ENCODE measurements around the gene CALR3. TPM values are rescaled to one million over a fixed set of nuclear protein-coding genes. Genes with fewer than 3 reads are reported as not detected.
"Not testable (repeated sequence)": the region's sequence is repeated elsewhere in the genome, so short reads cannot be mapped to it uniquely, and the experiment has no call there.

CALR3 gene
- total RNA-seq, 1 donor from 2014 or later: not detected

DNA sequence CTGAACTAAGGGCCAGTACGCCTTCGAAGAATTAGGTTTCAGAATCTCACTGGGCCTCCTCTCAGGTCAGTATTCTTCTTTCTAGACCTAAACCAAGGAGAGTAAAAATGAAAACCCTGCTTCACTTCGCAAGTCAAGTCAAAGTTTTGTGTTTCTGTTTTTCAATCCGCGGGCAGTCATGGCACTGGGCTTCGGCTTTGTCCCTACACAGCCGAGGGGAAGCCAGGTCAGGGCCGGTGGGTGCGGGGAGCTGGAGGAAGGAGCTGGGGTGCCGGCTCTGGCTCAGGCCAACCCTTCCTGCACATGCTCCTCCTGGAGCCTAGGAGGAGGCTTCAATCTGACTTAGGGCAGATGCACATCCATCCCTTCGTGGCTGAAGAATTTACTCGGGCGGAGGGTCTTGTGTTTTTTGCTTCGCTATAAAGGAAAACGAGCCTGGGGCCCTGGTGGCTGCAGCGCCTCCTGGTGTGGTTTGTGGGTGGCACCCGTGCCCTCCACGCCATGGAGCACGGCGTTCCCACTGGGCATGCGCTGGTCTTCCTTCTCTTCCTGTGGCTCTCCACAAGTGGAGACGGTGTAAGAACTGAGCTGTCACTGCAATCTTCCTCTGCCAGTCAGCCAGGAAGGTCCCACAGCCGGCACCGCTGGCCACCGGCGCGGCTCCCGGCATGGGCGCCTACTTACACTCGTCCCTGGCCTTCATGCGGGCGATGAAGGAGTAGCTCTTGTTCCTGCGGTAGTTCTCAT lies 22.7 kb upstream of the CALR3 start:
- no peak overlapping the region for H3K27ac Mint-ChIP-seq
- no peaks in the 10 kb centered on the region for H3K27me3 Mint-ChIP-seq
- H3K4me3 Mint-ChIP-seq: no peak overlapping the region
- peaks cover 48% of the 10 kb centered on the region for H3K36me3 Mint-ChIP-seq (ENCODE audit: low read depth)
- H3K9me3 Mint-ChIP-seq: no peaks in the 10 kb centered on the region
- no peak for DNase-seq
- H3K4me1 Mint-ChIP-seq: no peaks in the 10 kb centered on the region
- intact Hi-C loops (cut with micrococcal nuclease): no loop called here

DNA sequence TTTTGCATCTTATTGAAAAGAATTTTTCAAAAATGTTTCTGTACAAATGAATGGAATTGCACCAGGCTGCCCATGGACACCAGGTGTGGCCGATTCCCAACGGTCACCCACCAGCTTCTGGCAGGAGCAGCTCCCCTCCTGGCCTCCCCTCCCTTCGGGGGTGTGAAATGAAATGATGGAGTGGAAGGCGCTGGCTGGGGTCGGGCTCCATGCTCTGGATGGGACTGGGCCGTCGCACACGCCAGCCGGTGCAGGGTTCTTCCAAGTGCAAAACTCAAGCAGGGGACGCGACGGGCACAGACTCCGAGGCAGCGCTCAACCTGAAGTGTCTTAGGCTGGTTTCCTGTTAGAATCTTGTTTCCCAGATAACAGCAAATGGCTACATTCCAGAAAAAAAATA lies 22.1 kb upstream of the CALR3 start:
- intact Hi-C loops (cut with micrococcal nuclease): no loop called here
- H3K4me3 Mint-ChIP-seq: no peak overlapping the region
- no peaks in the 10 kb centered on the region for H3K4me1 Mint-ChIP-seq
- H3K36me3 Mint-ChIP-seq (ENCODE audit: low read depth): peaks cover 44% of the 10 kb centered on the region
- no peaks in the 10 kb centered on the region for H3K9me3 Mint-ChIP-seq
- DNase-seq: no peak
- H3K27me3 Mint-ChIP-seq: no peaks in the 10 kb centered on the region
- no peak overlapping the region for H3K27ac Mint-ChIP-seq

DNA sequence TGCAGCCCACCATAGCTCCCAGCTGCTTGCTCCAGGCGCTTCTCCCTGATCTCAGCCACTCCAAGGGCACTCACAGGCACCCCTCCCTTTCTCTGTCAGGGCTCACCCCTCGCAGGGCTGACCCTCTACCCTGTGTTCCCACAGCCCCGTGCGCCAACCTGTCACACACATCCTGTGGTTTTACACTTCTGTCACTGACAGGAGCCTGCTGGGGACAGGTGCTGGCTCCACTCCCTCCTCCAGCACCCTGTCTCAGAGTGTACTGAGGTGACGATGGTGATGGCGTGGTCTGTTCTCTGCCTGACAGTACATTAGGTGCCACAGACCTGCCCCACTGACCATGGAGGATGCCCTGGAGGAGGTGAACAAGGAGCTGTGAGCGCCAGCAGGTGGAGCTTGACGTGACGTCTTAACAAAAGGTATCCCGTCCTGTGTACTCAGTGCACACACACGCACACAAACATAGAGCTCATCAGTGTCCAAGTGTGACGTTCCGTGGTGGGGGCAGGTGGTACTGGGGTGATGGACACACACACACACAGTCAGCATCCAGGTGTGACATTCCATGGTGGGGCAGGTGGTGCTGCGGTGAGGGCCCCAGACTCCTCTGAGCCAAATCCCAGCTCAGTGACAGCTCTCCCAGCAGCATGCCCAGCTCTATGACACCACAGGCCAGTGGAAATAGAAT lies 21.1 kb upstream of the CALR3 start:
- no peak for DNase-seq
- H3K36me3 Mint-ChIP-seq (ENCODE audit: low read depth): peaks cover 38% of the 10 kb centered on the region
- intact Hi-C loops (cut with micrococcal nuclease): no loop called here
- no peak overlapping the region for H3K27ac Mint-ChIP-seq
- H3K4me1 Mint-ChIP-seq: peaks cover 2% of the 10 kb centered on the region
- no peaks in the 10 kb centered on the region for H3K27me3 Mint-ChIP-seq
- H3K9me3 Mint-ChIP-seq: no peaks in the 10 kb centered on the region
- H3K4me3 Mint-ChIP-seq: no peak overlapping the region

DNA sequence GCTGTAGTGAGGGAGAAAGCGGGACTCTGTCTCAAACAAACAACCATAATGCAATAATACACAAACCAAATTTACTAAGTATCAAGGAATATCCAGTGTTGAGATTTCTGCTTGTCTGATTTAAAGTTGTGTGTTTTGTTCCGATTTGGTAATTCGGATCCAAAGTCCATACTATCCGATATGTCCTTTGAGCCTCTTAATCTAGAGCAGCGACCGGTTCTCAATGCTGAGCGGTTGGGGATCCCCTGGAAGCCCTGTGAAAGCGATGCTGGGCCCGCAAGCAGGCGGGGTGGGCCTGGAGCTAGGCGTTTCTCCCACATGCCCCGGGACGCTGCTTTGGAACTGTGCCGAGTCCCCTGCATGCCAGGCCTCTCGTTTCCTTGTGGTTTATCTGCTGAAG lies 20.4 kb upstream of the CALR3 start:
- intact Hi-C loops (cut with micrococcal nuclease): no loop called here
- Mint-ChIP-seq H3K27me3 (no peaks in the 10 kb centered on the region), H3K27ac (no peak overlapping the region), H3K36me3 (ENCODE audit: low read depth) (peaks cover 38% of the 10 kb centered on the region), H3K4me3 (no peak overlapping the region), H3K4me1 (peaks cover 2% of the 10 kb centered on the region), H3K9me3 (no peaks in the 10 kb centered on the region)
- DNase-seq: no peak

DNA sequence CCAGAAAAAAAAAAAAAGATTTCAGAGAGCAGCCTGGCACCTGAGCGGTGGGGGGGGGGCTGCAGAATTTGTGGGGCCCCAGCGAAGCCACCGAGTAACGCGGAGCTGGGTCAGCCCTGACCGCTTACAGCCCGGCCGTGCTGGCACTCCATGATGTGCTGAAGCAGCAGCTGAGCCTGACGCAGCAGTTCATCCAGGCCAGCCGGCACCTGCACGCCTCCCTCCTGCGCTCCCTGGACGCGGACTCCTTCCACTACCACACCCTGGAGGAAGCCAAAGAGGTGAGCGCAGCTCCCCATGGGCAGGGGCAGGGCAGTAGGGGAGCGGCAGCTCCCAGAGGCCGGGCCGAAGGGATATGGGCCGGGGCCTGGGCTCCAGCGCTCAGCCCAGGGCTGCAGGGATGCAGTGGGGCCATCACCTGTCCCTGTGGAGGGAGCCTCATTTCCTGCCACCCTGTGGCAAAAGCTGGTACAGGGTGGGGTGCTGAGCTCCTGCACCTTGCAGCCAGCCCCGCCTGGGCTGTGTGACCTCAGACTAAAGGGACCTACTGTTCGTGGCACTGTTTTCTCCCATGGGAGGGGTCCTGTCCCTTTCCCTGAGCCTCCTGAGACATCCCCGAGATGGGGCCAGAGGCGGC lies 18.5 kb upstream of the CALR3 start:
- Mint-ChIP-seq H3K4me3 (no peak overlapping the region), H3K9me3 (no peaks in the 10 kb centered on the region), H3K27me3 (no peaks in the 10 kb centered on the region), H3K4me1 (peaks cover 2% of the 10 kb centered on the region), H3K27ac (no peak overlapping the region), H3K36me3 (ENCODE audit: low read depth) (peaks cover 26% of the 10 kb centered on the region)
- intact Hi-C loops (cut with micrococcal nuclease): no loop called here
- DNase-seq: no peak

DNA sequence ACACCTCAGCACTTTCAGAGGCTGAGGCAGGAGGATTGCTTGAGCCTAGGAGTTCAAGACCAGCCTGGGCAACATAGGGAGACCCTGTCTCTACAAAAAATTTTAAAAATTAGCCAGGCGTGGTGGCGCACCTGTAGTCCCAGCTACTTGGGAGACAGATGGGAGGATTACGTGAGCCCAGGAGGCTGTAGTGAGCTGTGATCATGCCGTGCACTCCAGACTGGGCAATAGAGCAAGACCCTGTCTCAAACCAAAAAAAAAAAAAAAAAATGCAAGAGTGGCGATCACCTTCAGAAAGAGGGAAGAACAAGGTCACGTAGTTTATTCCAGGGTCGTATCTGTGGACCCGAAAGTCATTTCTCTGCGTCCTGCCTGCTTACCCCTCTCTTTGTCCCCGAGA lies 16.6 kb upstream of the CALR3 start:
- intact Hi-C loops (cut with micrococcal nuclease); H3K4me1 Mint-ChIP-seq; H3K4me3 Mint-ChIP-seq; H3K27ac Mint-ChIP-seq; H3K27me3 Mint-ChIP-seq; H3K9me3 Mint-ChIP-seq; DNase-seq; H3K36me3 Mint-ChIP-seq (ENCODE audit: low read depth): not testable (repeated sequence)

DNA sequence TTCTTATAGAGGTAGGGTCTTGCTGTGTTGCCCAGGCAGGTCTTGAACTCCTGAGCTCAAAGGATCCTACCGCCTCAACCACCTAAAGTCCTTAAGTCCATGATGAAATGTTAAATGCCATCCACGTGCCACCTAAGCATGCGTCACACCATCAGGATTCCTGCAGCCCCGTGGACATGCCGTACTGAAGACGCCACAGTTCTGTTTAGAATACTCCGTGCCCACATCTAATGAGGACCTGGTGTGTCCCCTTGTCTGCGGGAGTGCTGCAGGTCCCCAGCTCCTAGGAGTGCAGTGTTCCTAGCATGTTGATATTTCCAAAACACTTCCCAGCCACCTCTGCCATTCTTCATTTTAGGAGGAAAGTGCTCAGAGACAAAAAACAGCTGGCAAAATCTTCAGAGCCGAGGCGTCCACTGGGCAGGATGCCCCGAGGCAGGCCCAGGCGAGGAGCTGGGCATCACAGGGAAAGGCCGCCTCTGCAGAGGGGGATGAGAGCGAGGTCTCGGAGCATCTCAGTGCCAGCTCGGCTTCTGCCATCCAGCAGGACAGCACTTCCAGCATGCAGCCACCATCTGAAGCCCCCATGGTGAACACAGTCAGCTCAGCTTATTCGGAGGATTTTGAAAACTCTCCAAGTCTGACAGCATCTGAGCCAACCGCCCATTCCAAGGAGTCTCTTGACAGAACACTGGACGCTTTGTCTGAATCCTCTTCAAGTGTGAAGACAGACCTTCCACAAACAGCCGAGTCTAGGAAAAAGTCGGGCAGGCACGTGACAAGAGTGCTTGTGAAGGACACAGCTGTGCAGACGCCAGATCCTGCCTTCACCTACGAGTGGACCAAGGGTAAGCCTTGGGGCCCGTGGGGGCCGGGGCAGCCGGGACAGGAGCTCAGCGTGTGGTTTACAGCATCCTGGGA lies 13.4 kb upstream of the CALR3 start:
- Mint-ChIP-seq H3K4me1 (peaks cover 2% of the 10 kb centered on the region), H3K27me3 (no peaks in the 10 kb centered on the region), H3K36me3 (ENCODE audit: low read depth) (peaks cover 3% of the 10 kb centered on the region), H3K27ac (no peak overlapping the region), H3K4me3 (no peak overlapping the region), H3K9me3 (no peaks in the 10 kb centered on the region)
- intact Hi-C loops (cut with micrococcal nuclease): no loop called here
- no peak for DNase-seq

DNA sequence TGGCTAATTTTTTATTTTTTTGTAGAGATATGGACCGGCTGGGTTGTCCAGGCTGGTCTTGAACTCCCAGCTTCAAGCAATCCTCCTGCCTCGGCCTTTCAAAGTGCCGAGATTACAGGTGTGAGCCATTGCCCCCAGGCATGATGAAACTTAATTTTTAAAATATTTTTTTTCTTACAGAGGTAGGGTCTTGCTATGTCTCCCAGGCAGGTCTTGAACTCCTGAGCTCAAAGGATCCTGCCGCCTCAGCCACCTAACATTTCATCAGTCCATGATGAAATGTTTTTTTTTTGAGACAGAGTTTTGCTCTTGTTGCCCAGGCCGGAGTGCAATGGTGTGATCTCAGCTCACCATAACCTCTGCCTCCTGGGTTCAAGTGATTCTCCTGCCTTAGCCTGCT lies 12.6 kb upstream of the CALR3 start:
- Mint-ChIP-seq H3K36me3 (ENCODE audit: low read depth) (peaks cover 3% of the 10 kb centered on the region), H3K27ac (no peak overlapping the region), H3K4me3 (no peak overlapping the region), H3K9me3 (no peaks in the 10 kb centered on the region), H3K4me1 (peaks cover 2% of the 10 kb centered on the region), H3K27me3 (no peaks in the 10 kb centered on the region)
- no peak for DNase-seq
- intact Hi-C loops (cut with micrococcal nuclease): no loop called here

DNA sequence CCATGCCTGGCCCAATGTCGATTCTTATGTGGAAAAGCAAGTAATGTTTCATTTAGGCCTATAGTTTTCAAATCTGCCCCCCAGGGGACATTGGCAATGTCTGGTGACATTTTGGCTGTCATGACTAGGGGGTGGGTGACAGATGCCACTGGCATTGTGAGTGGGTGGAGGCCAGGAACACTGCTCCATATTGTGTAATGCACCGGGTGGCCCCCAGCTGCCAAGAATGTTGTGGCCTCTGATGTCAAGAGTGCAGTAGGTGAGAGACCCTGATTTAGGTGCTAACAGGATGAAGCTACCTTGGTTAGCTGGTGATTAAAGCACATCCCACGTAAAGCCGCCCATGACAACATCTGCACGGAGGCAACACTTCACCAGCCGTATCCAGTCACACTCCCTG lies 11.0 kb upstream of the CALR3 start:
- intact Hi-C loops (cut with micrococcal nuclease): no loop called here
- Mint-ChIP-seq H3K27me3 (no peaks in the 10 kb centered on the region), H3K4me1 (no peaks in the 10 kb centered on the region), H3K4me3 (no peak overlapping the region), H3K36me3 (ENCODE audit: low read depth) (peaks cover 1% of the 10 kb centered on the region), H3K9me3 (no peaks in the 10 kb centered on the region), H3K27ac (no peak overlapping the region)
- no peak for DNase-seq

DNA sequence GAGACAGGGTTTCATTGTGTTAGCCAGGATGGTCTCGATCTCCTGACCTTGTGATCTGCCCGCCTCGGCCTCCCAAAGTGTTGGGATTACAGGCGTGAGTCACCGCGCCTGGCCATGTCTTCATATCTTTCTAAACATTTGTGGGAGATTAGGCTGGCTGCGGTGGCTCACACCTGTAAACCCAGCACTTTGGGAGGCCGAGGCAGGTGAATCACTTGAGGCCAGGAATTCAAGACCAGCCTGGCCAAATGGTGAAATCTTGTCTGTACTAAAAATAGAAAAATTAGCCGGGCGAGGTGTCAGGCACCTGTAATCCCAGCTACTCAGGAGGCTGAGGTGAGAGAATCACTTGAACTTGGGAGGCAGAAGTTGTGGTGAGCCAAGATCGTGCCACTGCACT lies 10.2 kb upstream of the CALR3 start:
- H3K27me3 Mint-ChIP-seq; H3K27ac Mint-ChIP-seq; DNase-seq; H3K9me3 Mint-ChIP-seq; H3K36me3 Mint-ChIP-seq (ENCODE audit: low read depth); H3K4me1 Mint-ChIP-seq; H3K4me3 Mint-ChIP-seq; intact Hi-C loops (cut with micrococcal nuclease): not testable (repeated sequence)

DNA sequence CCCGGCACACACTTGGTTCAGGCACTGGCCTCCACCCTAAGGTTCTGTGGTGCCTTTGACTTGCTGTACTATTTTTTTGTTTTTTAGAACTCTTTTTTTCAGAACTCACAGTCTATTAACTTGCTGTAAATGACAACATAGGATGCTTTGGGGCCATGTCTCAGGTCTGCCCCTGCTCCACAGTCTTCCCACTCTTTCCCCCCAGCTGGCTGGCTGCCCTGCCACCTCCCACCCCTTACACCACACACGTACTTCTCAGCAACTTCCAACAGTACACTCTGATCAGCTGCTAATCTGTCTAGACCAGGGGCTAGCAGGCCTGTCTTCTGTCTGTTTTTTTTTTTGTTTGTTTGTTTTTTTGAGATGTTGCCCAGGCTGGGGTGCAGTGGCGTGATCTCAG lies 8.3 kb upstream of the CALR3 start:
- intact Hi-C loops (cut with micrococcal nuclease): no loop called here
- no peaks in the 10 kb centered on the region for H3K9me3 Mint-ChIP-seq
- H3K27ac Mint-ChIP-seq: no peak overlapping the region
- no peaks in the 10 kb centered on the region for H3K4me1 Mint-ChIP-seq
- H3K4me3 Mint-ChIP-seq: no peak overlapping the region
- DNase-seq: no peak
- no peaks in the 10 kb centered on the region for H3K27me3 Mint-ChIP-seq
- H3K36me3 Mint-ChIP-seq (ENCODE audit: low read depth): peaks cover 2% of the 10 kb centered on the region

DNA sequence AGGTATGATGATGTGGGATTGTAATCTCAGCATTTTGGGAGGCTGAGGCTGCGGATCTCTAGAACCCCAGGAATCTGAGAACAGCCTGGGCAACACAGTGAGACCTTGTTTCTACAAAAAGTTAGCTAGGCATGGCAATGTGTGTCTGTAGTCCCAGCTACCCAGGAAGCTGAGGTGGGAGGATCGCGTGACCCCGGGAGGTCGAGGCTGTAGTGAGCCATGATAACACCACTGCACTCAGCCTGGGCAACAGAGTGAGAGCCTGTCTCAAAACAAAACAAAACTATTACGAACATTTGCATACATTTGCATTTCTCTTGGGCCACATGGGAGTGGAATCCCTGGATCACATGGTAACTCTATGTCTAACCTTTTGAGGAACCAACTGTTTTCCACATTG lies 1.9 kb upstream of the CALR3 start:
- intact Hi-C loops (cut with micrococcal nuclease): loop anchor here (2.0 kb wide), 1 partner anchor 123 kb away; no protein-coding TSS in a partner anchor
- Mint-ChIP-seq H3K4me1 (peaks cover 14% of the 10 kb centered on the region), H3K36me3 (ENCODE audit: low read depth) (peaks cover 2% of the 10 kb centered on the region), H3K27ac (no peak overlapping the region), H3K27me3 (no peaks in the 10 kb centered on the region), H3K4me3 (peak overlapping the region; percentile 96), H3K9me3 (no peaks in the 10 kb centered on the region)
- DNase-seq: no peak

DNA sequence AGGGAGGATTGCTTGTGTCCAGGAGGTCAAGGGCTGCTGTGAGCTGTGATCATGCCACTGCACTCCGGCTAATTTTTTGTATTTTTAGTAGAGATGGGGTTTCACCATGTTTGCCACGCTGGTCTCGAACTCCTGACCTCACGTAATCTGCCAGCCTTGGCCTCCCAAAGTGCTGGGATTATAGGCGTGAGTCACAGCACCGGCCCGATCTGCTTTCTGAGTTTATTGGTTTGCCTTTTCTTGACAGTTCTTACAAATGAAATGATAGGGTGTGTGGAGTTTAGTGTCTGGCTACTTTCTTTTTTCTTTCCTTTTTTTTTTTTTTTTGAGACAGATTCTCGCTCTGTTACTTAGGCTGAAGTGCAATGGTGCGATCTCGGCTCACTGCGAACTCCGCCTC lies 1.1 kb upstream of the CALR3 start:
- Mint-ChIP-seq H3K27ac (no peak overlapping the region), H3K9me3 (no peaks in the 10 kb centered on the region), H3K4me3 (peak overlapping the region; percentile 96), H3K36me3 (ENCODE audit: low read depth) (peaks cover 2% of the 10 kb centered on the region), H3K4me1 (peaks cover 14% of the 10 kb centered on the region), H3K27me3 (no peaks in the 10 kb centered on the region)
- no peak for DNase-seq
- intact Hi-C loops (cut with micrococcal nuclease): loop anchor here (2.0 kb wide), 1 partner anchor 124 kb away; no protein-coding TSS in a partner anchor
